Glomerular visceral epithelial cell (primary cell): ENCODE data around the gene UROD.
A peak's percentile ranks its signal among the peaks of the same experiment; 100 is the strongest.

Experiments used
- DNase-seq: peaks from one replicate; pipeline ENCODE4 v3.0.0-alpha.2; 2016; ENCODE audit errors: extremely low spot score

The UROD gene

GRCh38 chr1:45008516-45008915 lies 3.5 kb upstream of the UROD start:
- no peak for DNase-seq

GRCh38 chr1:45009296-45009865 lies 2.7 kb upstream of the UROD start:
- no peak for DNase-seq

- peak; percentile 22 for DNase-seq
Observed at GRCh38 chr1:45009956-45010854, 1.8 kb upstream of the UROD start.

- DNase-seq: peak; percentile 75
Observed at GRCh38 chr1:45010855-45011811, 921 bp upstream of the UROD start, which contains the start of gene HECTD3. Gene HECTD3 (minus strand): TSS chr1:45011324. CDS start chr1:45011257, 67 bp downstream.

- DNase-seq: peak; percentile 74
Observed at GRCh38 chr1:45012639-45013278, 705 bp downstream of the UROD start.

- no peak for DNase-seq
Observed at GRCh38 chr1:45013551-45014209, 1.6 kb downstream of the UROD start.

GRCh38 chr1:45014321-45015028 lies 2.4 kb downstream of the UROD start:
- DNase-seq: peak; percentile 82

- no peak for DNase-seq
Observed at GRCh38 chr1:45015683-45016082, 3.6 kb downstream of the UROD start.

- DNase-seq: no peak
Observed at GRCh38 chr1:45016090-45016697, 4.1 kb downstream of the UROD start.

- no peak for DNase-seq
Observed at GRCh38 chr1:45016767-45017166, 4.7 kb downstream of the UROD start.

- DNase-seq: peak; percentile 71
Observed at GRCh38 chr1:45018599-45019230, 6.7 kb downstream of the UROD start.

GRCh38 chr1:45023663-45024062 lies 11.6 kb downstream of the UROD start:
- DNase-seq: no peak

GRCh38 chr1:45026446-45026845 lies 14.4 kb downstream of the UROD start:
- DNase-seq: no peak

GRCh38 chr1:45032837-45033236 lies 20.8 kb downstream of the UROD start:
- DNase-seq: no peak

- DNase-seq: no peak
Observed at GRCh38 chr1:45033356-45033755, 21.3 kb downstream of the UROD start.

- DNase-seq: no peak
Observed at GRCh38 chr1:45035631-45036301, 23.7 kb downstream of the UROD start.

- no peak for DNase-seq
Observed at GRCh38 chr1:45037456-45037855, 25.4 kb downstream of the UROD start.

- no peak for DNase-seq
Observed at GRCh38 chr1:45038240-45038639, 26.2 kb downstream of the UROD start.
